ENCODE data around the gene ELOVL4. TPM values are rescaled to one million over a fixed set of nuclear protein-coding genes. Genes with fewer than 3 reads are reported as not detected.

ELOVL4 gene
- total RNA-seq, 3 donors from 2014 or later, result 0.64 to 1.9 (median 1.3) TPM

DNA sequence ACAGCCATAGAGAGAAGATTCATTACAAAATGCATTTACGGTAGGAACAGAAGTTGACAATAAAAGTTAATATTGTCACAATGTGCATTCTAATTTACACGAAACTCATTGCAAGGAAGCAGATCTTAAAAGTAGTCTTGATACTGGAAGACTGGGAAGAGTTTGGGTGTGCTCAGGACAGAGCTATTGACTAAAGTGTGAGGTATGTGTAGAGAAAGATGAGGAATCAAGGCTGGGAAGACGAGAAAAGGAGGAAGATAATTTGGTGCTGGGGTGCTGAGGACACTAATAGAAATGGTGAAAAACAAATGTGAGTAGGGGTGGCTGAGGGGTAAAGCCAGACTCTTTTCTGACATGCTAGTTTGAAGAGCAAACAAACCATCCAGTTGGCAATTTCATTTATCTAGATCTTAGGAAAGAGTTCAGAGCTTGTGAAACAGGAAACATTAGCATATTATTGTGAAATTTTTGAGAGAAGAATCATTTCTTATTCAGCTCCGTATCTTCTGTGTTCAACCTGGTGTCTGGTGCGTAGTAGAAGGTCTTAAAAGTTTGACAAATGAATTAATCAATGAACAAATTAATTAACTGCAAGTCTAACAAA is 72.7 kb downstream of the ELOVL4 start:
- Histone ChIP-seq H3K36me3 (no peaks in the 10 kb centered on the region), H3K4me3 (no peak overlapping the region), H3K4me1 (no peaks in the 10 kb centered on the region), H3K9me3 (no peaks in the 10 kb centered on the region), H3K27ac (no peak overlapping the region), H3K27me3 (no peaks in the 10 kb centered on the region)
- intact Hi-C loops (cut with DNase I; ENCODE audit: low total_unique reads), result no loop called here
- no peak for DNase-seq (ENCODE audit: low spot score in 2 of 2)
- TF ChIP-seq, protein P1, sequence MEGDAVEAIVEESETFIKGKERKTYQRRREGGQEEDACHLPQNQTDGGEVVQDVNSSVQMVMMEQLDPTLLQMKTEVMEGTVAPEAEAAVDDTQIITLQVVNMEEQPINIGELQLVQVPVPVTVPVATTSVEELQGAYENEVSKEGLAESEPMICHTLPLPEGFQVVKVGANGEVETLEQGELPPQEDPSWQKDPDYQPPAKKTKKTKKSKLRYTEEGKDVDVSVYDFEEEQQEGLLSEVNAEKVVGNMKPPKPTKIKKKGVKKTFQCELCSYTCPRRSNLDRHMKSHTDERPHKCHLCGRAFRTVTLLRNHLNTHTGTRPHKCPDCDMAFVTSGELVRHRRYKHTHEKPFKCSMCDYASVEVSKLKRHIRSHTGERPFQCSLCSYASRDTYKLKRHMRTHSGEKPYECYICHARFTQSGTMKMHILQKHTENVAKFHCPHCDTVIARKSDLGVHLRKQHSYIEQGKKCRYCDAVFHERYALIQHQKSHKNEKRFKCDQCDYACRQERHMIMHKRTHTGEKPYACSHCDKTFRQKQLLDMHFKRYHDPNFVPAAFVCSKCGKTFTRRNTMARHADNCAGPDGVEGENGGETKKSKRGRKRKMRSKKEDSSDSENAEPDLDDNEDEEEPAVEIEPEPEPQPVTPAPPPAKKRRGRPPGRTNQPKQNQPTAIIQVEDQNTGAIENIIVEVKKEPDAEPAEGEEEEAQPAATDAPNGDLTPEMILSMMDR (IDR thresholded peaks at IDR 0.05), result no peak
- no peak for TF ChIP-seq POLR2A (IDR thresholded peaks at IDR 0.05)
- TF ChIP-seq POLR2AphosphoS5 (IDR thresholded peaks at IDR 0.05), result no peak

DNA sequence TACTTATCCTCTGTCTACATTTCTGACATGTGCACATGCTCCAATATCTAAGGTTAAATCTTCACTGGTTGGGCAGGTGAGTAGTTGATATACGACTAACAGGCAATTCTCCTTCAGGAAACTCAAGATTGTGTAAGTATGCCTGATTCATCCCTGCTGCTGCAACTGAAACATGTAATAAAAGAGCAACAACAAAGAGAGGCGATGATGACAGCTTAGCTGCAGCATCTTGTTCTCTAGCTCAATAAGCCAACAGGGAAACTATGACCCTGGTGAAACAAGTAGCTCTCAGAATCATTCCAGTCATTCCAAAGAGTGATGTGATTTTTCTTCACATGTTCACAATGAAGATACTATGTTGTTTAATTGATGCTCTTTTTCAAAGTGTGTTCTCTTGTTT is 74.4 kb downstream of the ELOVL4 start:
- no peaks in the 10 kb centered on the region for H3K4me1 ChIP-seq
- H3K4me3 ChIP-seq, result no peak overlapping the region
- H3K36me3 ChIP-seq, result no peaks in the 10 kb centered on the region
- intact Hi-C loops (cut with DNase I; ENCODE audit: low total_unique reads), result no loop called here
- DNase-seq (ENCODE audit: low spot score in 2 of 2), result no peak
- TF ChIP-seq POLR2A (IDR thresholded peaks at IDR 0.05), result no peak
- no peak for TF ChIP-seq POLR2AphosphoS5 (IDR thresholded peaks at IDR 0.05)
- TF ChIP-seq, protein P1 (IDR thresholded peaks at IDR 0.05), result no peak
- no peaks in the 10 kb centered on the region for H3K9me3 ChIP-seq
- H3K27me3 ChIP-seq, result no peaks in the 10 kb centered on the region
- no peak overlapping the region for H3K27ac ChIP-seq

DNA sequence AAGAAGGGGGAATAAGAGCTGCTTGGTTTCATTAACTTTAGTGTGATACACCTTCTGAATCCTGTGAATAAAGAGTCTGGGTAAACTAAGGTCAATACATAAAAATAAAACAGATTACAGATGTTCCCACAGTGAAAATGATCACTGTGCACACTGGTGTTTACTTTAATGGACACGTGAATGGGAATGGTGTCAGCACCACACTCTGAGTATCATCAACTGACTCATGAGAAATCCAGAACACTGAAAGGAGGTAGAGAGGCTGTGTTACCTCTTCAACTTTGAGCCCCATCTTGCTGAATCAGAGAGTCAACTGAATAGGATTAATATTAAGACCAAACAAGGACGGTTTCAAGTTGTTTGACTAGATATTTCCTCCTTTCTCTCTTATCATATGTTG is 75.0 kb downstream of the ELOVL4 start:
- no peaks in the 10 kb centered on the region for H3K4me1 ChIP-seq
- no peak overlapping the region for H3K4me3 ChIP-seq
- no peaks in the 10 kb centered on the region for H3K36me3 ChIP-seq
- intact Hi-C loops (cut with DNase I; ENCODE audit: low total_unique reads), result no loop called here
- no peak for TF ChIP-seq POLR2AphosphoS5 (IDR thresholded peaks at IDR 0.05)
- TF ChIP-seq, protein P1 (IDR thresholded peaks at IDR 0.05), result no peak
- no peak overlapping the region for H3K27ac ChIP-seq
- H3K27me3 ChIP-seq, result no peaks in the 10 kb centered on the region
- no peaks in the 10 kb centered on the region for H3K9me3 ChIP-seq
- DNase-seq (ENCODE audit: low spot score in 2 of 2), result no peak

DNA sequence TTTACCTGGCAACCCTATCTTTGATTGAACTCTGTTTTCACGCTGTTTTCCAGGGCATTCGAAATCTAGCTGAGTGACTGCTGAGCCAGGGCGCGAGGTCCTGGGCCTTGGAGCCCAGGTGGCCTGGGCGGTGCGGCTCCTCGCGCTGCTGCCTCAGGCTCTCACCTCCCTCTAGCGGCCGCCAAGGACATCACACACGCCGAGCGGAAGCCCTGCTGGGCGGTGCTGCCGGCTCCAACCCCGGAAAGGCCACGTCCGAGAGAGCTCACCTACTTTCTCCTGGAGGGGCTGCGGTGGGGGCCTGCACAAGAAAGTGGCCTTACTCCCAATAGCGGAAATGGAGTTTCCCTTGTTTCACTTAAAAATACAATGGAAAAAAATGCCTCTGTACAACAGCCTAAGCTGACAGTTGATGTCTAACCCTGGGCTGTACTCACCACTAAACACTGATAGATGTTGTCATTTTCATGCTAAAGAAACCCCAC is 77.7 kb downstream of the ELOVL4 start:
- no peak for TF ChIP-seq POLR2AphosphoS5 (IDR thresholded peaks at IDR 0.05)
- TF ChIP-seq, protein P1 (IDR thresholded peaks at IDR 0.05), result peak; percentile 51 to 82 (median 78)
- TF ChIP-seq POLR2A (IDR thresholded peaks at IDR 0.05), result no peak
- DNase-seq (ENCODE audit: low spot score in 2 of 2), result peak; percentile 47 to 80
- intact Hi-C loops (cut with DNase I; ENCODE audit: low total_unique reads), result no loop called here
- Histone ChIP-seq H3K27ac (no peak overlapping the region), H3K4me1 (no peaks in the 10 kb centered on the region), H3K27me3 (no peaks in the 10 kb centered on the region), H3K36me3 (no peaks in the 10 kb centered on the region), H3K4me3 (peak overlapping the region; percentile 8 to 48 (median 26)), H3K9me3 (no peaks in the 10 kb centered on the region)

DNA sequence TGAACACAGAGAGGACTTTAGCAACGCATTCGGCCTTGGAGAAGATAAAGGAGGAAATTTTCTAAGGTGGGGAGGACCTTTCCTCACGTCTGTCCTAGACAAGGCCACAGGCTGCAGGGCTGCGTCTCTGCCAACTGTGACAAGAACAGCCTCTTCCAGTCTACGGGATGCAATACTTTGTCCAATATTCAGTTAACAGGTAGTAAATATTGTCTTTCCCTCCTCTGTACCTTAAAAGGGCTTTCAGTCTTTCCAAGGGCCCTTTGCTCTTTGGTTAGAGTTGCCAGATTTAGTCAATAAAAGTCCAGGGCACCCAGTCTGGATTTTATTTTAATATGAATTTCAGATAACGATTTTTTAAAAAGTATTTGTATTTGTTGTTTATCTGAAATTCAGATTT is 78.2 kb downstream of the ELOVL4 start:
- intact Hi-C loops (cut with DNase I; ENCODE audit: low total_unique reads), result no loop called here

More for the DNA sequence above, 78.2 kb downstream of the ELOVL4 start:
- Histone ChIP-seq H3K27ac (no peak overlapping the region), H3K36me3 (no peaks in the 10 kb centered on the region), H3K27me3 (no peaks in the 10 kb centered on the region), H3K4me3 (no peak overlapping the region), H3K4me1 (no peaks in the 10 kb centered on the region), H3K9me3 (no peaks in the 10 kb centered on the region)
- no peak for DNase-seq (ENCODE audit: low spot score in 2 of 2)
- TF ChIP-seq, protein P1 (IDR thresholded peaks at IDR 0.05), result no peak
- TF ChIP-seq POLR2A (IDR thresholded peaks at IDR 0.05), result no peak
- no peak for TF ChIP-seq POLR2AphosphoS5 (IDR thresholded peaks at IDR 0.05)
